ENCODE measurements around the gene ISCA2. TPM values are rescaled to one million over a fixed set of nuclear protein-coding genes. Genes with fewer than 3 reads are reported as not detected.
A peak's percentile ranks its signal among the peaks of the same experiment; 100 is the strongest.

ISCA2 gene
- total and polyA plus RNA-seq, 4 donors = 19.7 to 24.7 (median 21.5) TPM

- no peak overlapping the region for H3K9ac ChIP-seq (ENCODE audit: insufficient read depth in 1 of 2, low read length in 2 of 2)
- 6 to 8% methylated on average over 13 of the region's 13 CpGs for WGBS, 2 donors
- peak overlapping the region in 1 of 2 donors; percentile 86 for H3K27ac ChIP-seq (ENCODE audit: low read depth in 1 of 2, low read length in 1 of 2)
- DNase-seq (no peak), ATAC-seq (ENCODE audit: insufficient read depth, low FRiP score) (peak; percentile 48)
- H3K4me1 ChIP-seq (ENCODE audit: control insufficient read depth in 5 of 5, insufficient read depth in 5 of 5, low read length in 5 of 5) = peaks cover 0 to 16% (median 4%) of the 10 kb centered on the region in 5 donors
- H3K27me3 ChIP-seq (ENCODE audit: control insufficient read depth in 3 of 3, insufficient read depth in 3 of 3, low read length in 2 of 3) = peaks cover 0 to 3% (median 0%) of the 10 kb centered on the region in 3 donors
- no peaks in the 10 kb centered on the region for H3K9me3 ChIP-seq (ENCODE audit: control insufficient read depth in 4 of 4, insufficient read depth in 3 of 4, low read length in 3 of 4)
- H3K36me3 ChIP-seq (ENCODE audit: control insufficient read depth in 4 of 4, insufficient read depth in 4 of 4, low read length in 4 of 4) = no peaks in the 10 kb centered on the region
- H3K4me3 ChIP-seq = no peak overlapping the region
- TF ChIP-seq CTCF (IDR thresholded peaks at IDR 0.05; ENCODE audit: control extremely low read depth, extremely low read depth) = no peak
Measured at GRCh38 chr14:74514471-74514941, 20.9 kb downstream of the ISCA2 start.

GRCh38 chr14:74515891-74516412, 22.4 kb downstream of the ISCA2 start:
- ATAC-seq (ENCODE audit: insufficient read depth, low FRiP score) (no peak), DNase-seq (no peak)
- H3K4me1 ChIP-seq (ENCODE audit: control insufficient read depth in 5 of 5, insufficient read depth in 5 of 5, low read length in 5 of 5) = peaks cover 0 to 16% (median 0%) of the 10 kb centered on the region in 5 donors
- no peak overlapping the region for H3K4me3 ChIP-seq
- H3K36me3 ChIP-seq (ENCODE audit: control insufficient read depth in 4 of 4, insufficient read depth in 4 of 4, low read length in 4 of 4) = no peaks in the 10 kb centered on the region
- TF ChIP-seq CTCF (IDR thresholded peaks at IDR 0.05; ENCODE audit: control extremely low read depth, extremely low read depth) = no peak
- no peak overlapping the region for H3K9ac ChIP-seq (ENCODE audit: insufficient read depth in 1 of 2, low read length in 2 of 2)
- WGBS, 2 donors = 90% methylated on average over 8 of the region's 8 CpGs
- peak overlapping the region in 1 of 2 donors; percentile 1 for H3K27ac ChIP-seq (ENCODE audit: low read depth in 1 of 2, low read length in 1 of 2)
- no peaks in the 10 kb centered on the region for H3K9me3 ChIP-seq (ENCODE audit: control insufficient read depth in 4 of 4, insufficient read depth in 3 of 4, low read length in 3 of 4)
- H3K27me3 ChIP-seq (ENCODE audit: control insufficient read depth in 3 of 3, insufficient read depth in 3 of 3, low read length in 2 of 3) = peaks cover 0 to 3% (median 0%) of the 10 kb centered on the region in 3 donors

GRCh38 chr14:74516451-74517160, 23.0 kb downstream of the ISCA2 start:
- WGBS, 2 donors = 90 to 96% methylated on average over 12 of the region's 12 CpGs

More at GRCh38 chr14:74516451-74517160, 23.0 kb downstream of the ISCA2 start:
- H3K9me3 ChIP-seq (ENCODE audit: control insufficient read depth in 4 of 4, insufficient read depth in 3 of 4, low read length in 3 of 4) = no peaks in the 10 kb centered on the region
- H3K4me3 ChIP-seq = no peak overlapping the region
- H3K27ac ChIP-seq (ENCODE audit: low read depth in 1 of 2, low read length in 1 of 2) = no peak overlapping the region
- peaks cover 0 to 2% (median 0%) of the 10 kb centered on the region in 3 donors for H3K27me3 ChIP-seq (ENCODE audit: control insufficient read depth in 3 of 3, insufficient read depth in 3 of 3, low read length in 2 of 3)
- ATAC-seq (ENCODE audit: insufficient read depth, low FRiP score) = no peak
- peak in 1 of 3 donors; percentile 31 for DNase-seq
- H3K9ac ChIP-seq (ENCODE audit: insufficient read depth in 1 of 2, low read length in 2 of 2) = no peak overlapping the region
- no peak for TF ChIP-seq CTCF (IDR thresholded peaks at IDR 0.05; ENCODE audit: control extremely low read depth, extremely low read depth)
- H3K4me1 ChIP-seq (ENCODE audit: control insufficient read depth in 5 of 5, insufficient read depth in 5 of 5, low read length in 5 of 5) = peaks cover 0 to 16% (median 0%) of the 10 kb centered on the region in 5 donors
- H3K36me3 ChIP-seq (ENCODE audit: control insufficient read depth in 4 of 4, insufficient read depth in 4 of 4, low read length in 4 of 4) = no peaks in the 10 kb centered on the region

All from lung (tissue), 12 donors.